Fibroblast of lung (primary cell): Measurements from ENCODE around the gene GRHL3. TPM values are rescaled to one million over a fixed set of nuclear protein-coding genes. Genes with fewer than 3 reads are reported as not detected.
"Not testable (repeated sequence)": the region's sequence is repeated elsewhere in the genome, so short reads cannot be mapped to it uniquely, and the experiment has no call there.

Experiments
- DNase-seq, 2 donors: peaks; one replicate each; pipeline versions ENCODE4 v3.0.0 to v3.0.0-alpha.2; 2010; ENCODE audit warnings: low read depth in 2 of 2
- H2AFZ ChIP-seq: 2 replicates; pipeline ENCODE4 v1.5.1; 2012; ENCODE audit warnings: low read length, control low read depth, inconsistent platforms
- H3K27ac ChIP-seq: 2 replicates; pipeline ENCODE4 v1.5.1; 2011; ENCODE audit warnings: low read length, control low read depth; ENCODE audit not compliant: insufficient read depth
- H3K27me3 ChIP-seq: 2 replicates; pipeline ENCODE4 v1.5.1; 2011; ENCODE audit warnings: mild to moderate bottlenecking, low read length; ENCODE audit not compliant: control insufficient read depth, insufficient read depth
- H3K36me3 ChIP-seq: 2 replicates; pipeline ENCODE4 v1.5.1; 2011; ENCODE audit warnings: low read length; ENCODE audit not compliant: control insufficient read depth, insufficient read depth
- H3K4me1 ChIP-seq: 2 replicates; pipeline ENCODE4 v1.5.1; 2011; ENCODE audit warnings: low read length; ENCODE audit not compliant: control insufficient read depth, insufficient read depth; ENCODE audit errors: extremely low read depth
- H3K4me2 ChIP-seq: 2 replicates; pipeline ENCODE4 v1.5.1; 2011; ENCODE audit warnings: low read length, control low read depth; ENCODE audit not compliant: insufficient read depth; ENCODE audit errors: extremely low read depth
- H3K4me3 ChIP-seq, 4 experiments: fragments of 200-600 bp in 1 of 4; sonication (generic) in 1 of 4; replicated peaks in 1 of 4; 2 replicates each; pipeline ENCODE4 v1.5.1; 2011 to 2016; ENCODE audit warnings: low read length in 4 of 4, low read depth in 3 of 4, mild to moderate bottlenecking in 3 of 4, control low read depth in 2 of 4, inconsistent platforms in 1 of 4, mixed read lengths in 1 of 4; ENCODE audit not compliant: insufficient read depth in 1 of 4; ENCODE audit errors: control extremely low read depth in 1 of 4
- H3K79me2 ChIP-seq: 2 replicates; pipeline ENCODE4 v1.5.1; 2012; ENCODE audit warnings: mild to moderate bottlenecking, low read length, inconsistent platforms; ENCODE audit not compliant: control insufficient read depth, insufficient read depth
- H3K9ac ChIP-seq: 2 replicates; pipeline ENCODE4 v1.5.1; 2011; ENCODE audit warnings: mild to moderate bottlenecking, low read length, control low read depth; ENCODE audit not compliant: insufficient read depth
- H3K9me3 ChIP-seq: 2 replicates; pipeline ENCODE4 v1.5.1; 2012; ENCODE audit warnings: low read depth, low read length; ENCODE audit not compliant: control insufficient read depth, insufficient read depth
- H4K20me1 ChIP-seq: 2 replicates; pipeline ENCODE4 v1.5.1; 2011; ENCODE audit warnings: low read length; ENCODE audit not compliant: control insufficient read depth, insufficient read depth; ENCODE audit errors: extremely low read depth
- CTCF ChIP-seq, 2 donors: IDR thresholded peaks in 1 of 2; conservative IDR thresholded peaks in 1 of 2; 1 replicate in 1 of 2; 2 replicates in 1 of 2; pipeline ENCODE4 v1.5.1; 2011 to 2012; ENCODE audit warnings: low read length in 2 of 2, control low read depth in 1 of 2, inconsistent platforms in 1 of 2, low read depth in 1 of 2, mild to moderate bottlenecking in 1 of 2
- EZH2 ChIP-seq: IDR thresholded peaks from 2 replicates; pipeline ENCODE4 v1.5.1; 2012; ENCODE audit warnings: low read length, control low read depth, mild to moderate bottlenecking; ENCODE audit errors: missing control alignments
- polyA plus RNA-seq, 2 donors: library from polyadenylated mRNA; depleted of rRNA in 1 of 2; stranded (reverse) in 1 of 2; unstranded in 1 of 2; fragments of >200 nt; gene quantifications; 2 replicates each; pipeline ENCODE4 v1.2.1, GENCODE V29; 2011 to 2012; ENCODE audit warnings: missing spikeins in 1 of 2
- total RNA-seq: library from RNA; depleted of rRNA; stranded (reverse); fragments of >200 nt; gene quantifications from 2 replicates; pipeline ENCODE4 v1.2.1, GENCODE V29; 2014

GRHL3 gene
- total and polyA plus RNA-seq, 2 donors (not counting 1 experiment from before 2014, with no cell fraction given): 0.03 TPM; not detected in 1

- no peaks in the 10 kb centered on the region for H3K36me3 ChIP-seq
- no peak overlapping the region for H2AFZ ChIP-seq
- H3K4me1 ChIP-seq: peaks cover 3% of the 10 kb centered on the region
- H3K79me2 ChIP-seq: no peaks in the 10 kb centered on the region
- no peak for DNase-seq
- TF ChIP-seq EZH2 (no peak), CTCF (conservative IDR thresholded peaks at IDR 0.05 in 1 of 2, IDR thresholded peaks at IDR 0.05 in 1 of 2; ENCODE audit: low read depth in 1 of 2, low read length in 2 of 2) (no peak)
- no peak overlapping the region for H3K27ac ChIP-seq
- no peak overlapping the region for H3K4me3 ChIP-seq
- H3K4me2 ChIP-seq: no peak overlapping the region
- H3K9me3 ChIP-seq: no peaks in the 10 kb centered on the region
- no peaks in the 10 kb centered on the region for H4K20me1 ChIP-seq
- H3K9ac ChIP-seq: no peak overlapping the region
- no peaks in the 10 kb centered on the region for H3K27me3 ChIP-seq
These were observed 33.9 kb upstream of the GRHL3 start for GRCh38 chr1:24285231-24285630.

GRCh38 chr1:24286246-24287010, 32.7 kb upstream of the GRHL3 start:
- no peaks in the 10 kb centered on the region for H3K79me2 ChIP-seq
- no peak overlapping the region for H3K9ac ChIP-seq
- peaks cover 3% of the 10 kb centered on the region for H3K4me1 ChIP-seq
- TF ChIP-seq CTCF (conservative IDR thresholded peaks at IDR 0.05 in 1 of 2, IDR thresholded peaks at IDR 0.05 in 1 of 2; ENCODE audit: low read depth in 1 of 2, low read length in 2 of 2): no peak
- no peak for TF ChIP-seq EZH2
- H3K27me3 ChIP-seq: peaks cover 3% of the 10 kb centered on the region
- no peaks in the 10 kb centered on the region for H3K9me3 ChIP-seq
- no peak overlapping the region for H2AFZ ChIP-seq
- no peaks in the 10 kb centered on the region for H3K36me3 ChIP-seq
- H3K4me2 ChIP-seq: no peak overlapping the region
- no peaks in the 10 kb centered on the region for H4K20me1 ChIP-seq
- no peak overlapping the region for H3K27ac ChIP-seq
- H3K4me3 ChIP-seq: no peak overlapping the region
- DNase-seq: no peak

GRCh38 chr1:24287779-24288178, 31.4 kb upstream of the GRHL3 start:
- not testable (repeated sequence) for H3K79me2 ChIP-seq, DNase-seq, H3K4me1 ChIP-seq, H3K9ac ChIP-seq, H3K27ac ChIP-seq, H3K27me3 ChIP-seq, H4K20me1 ChIP-seq, H3K4me2 ChIP-seq, H3K36me3 ChIP-seq, H2AFZ ChIP-seq, H3K4me3 ChIP-seq, H3K9me3 ChIP-seq
